IPS-20b (cell line): Measurements from ENCODE around the gene PGLYRP1.

Experiments
- H3K27ac ChIP-seq: one replicate; pipeline ENCODE4 v1.5.1; 2013; ENCODE audit warnings: low read length
- H3K27me3 ChIP-seq: 2 replicates; pipeline ENCODE4 v1.6.1; 2013; ENCODE audit warnings: mild to moderate bottlenecking, low read length, inconsistent platforms; ENCODE audit not compliant: insufficient read depth
- H3K36me3 ChIP-seq: 2 replicates; pipeline ENCODE4 v1.6.1; 2013; ENCODE audit warnings: low read depth, mild to moderate bottlenecking, inconsistent platforms, low read length, moderate library complexity; ENCODE audit not compliant: insufficient read depth
- H3K4me1 ChIP-seq: 2 replicates; pipeline ENCODE4 v1.6.1; 2013; ENCODE audit warnings: mild to moderate bottlenecking, control low read depth, inconsistent platforms, low read length, moderate library complexity; ENCODE audit not compliant: insufficient read depth
- H3K4me3 ChIP-seq: 2 replicates; pipeline ENCODE4 v1.5.1; 2013; ENCODE audit warnings: mild to moderate bottlenecking, low read length, inconsistent platforms
- H3K9ac ChIP-seq: 2 replicates; pipeline ENCODE4 v1.6.1; 2013; ENCODE audit warnings: low read depth, mild to moderate bottlenecking, inconsistent platforms, low read length, moderate library complexity
- H3K9me3 ChIP-seq: 2 replicates; pipeline ENCODE4 v1.6.1; 2013; ENCODE audit warnings: mild to moderate bottlenecking, low read depth, low read length, inconsistent platforms; ENCODE audit not compliant: insufficient read depth

PGLYRP1 gene

DNA sequence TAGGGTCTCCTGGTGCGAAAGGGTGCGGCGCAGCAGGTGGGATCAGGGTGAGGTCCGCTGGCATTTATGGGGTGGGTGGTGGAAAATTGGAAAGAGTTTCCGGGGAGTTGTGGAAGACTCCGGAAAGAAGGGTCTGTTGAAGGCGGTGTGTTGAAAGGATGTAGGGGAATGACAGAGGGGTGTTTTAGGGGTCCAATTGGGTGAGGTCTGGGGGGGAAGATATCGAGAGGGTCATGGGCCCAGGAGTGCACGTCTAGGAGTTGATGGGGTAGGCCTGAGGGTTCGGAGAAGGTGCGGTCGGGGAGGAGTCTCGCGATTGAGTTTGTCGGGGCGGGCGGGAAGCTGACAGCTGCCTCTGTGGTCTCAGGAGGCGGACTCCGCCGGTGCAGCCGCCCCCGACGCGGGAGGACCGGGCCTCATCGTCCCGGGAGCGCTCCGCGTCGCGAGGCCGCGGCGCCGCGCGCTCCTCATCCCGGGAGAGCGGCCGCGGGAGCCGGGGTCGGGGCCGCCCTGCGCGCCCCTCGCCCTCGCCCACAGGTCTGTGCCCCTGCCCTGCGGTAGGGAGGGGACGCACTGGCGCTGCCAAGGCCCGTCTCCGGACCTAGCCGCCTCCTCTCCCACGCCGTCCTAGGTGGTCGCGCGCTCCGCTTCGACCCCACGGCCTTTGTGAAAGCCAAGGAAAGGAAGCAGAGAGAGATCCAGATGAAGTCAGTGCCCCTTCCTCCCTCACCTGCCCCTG lies 7.0 kb downstream of the PGLYRP1 start:
- no peak overlapping the region for H3K9ac ChIP-seq
- no peaks in the 10 kb centered on the region; the same call in 1 of the 2 replicates for H3K4me1 ChIP-seq
- peak overlapping the region; percentile 72 for H3K4me3 ChIP-seq
- H3K36me3 ChIP-seq: no peaks in the 10 kb centered on the region; the same call in 1 of the 2 replicates
- H3K9me3 ChIP-seq: no peaks in the 10 kb centered on the region
- peaks cover 36% of the 10 kb centered on the region for H3K27me3 ChIP-seq
- H3K27ac ChIP-seq: no peak overlapping the region

DNA sequence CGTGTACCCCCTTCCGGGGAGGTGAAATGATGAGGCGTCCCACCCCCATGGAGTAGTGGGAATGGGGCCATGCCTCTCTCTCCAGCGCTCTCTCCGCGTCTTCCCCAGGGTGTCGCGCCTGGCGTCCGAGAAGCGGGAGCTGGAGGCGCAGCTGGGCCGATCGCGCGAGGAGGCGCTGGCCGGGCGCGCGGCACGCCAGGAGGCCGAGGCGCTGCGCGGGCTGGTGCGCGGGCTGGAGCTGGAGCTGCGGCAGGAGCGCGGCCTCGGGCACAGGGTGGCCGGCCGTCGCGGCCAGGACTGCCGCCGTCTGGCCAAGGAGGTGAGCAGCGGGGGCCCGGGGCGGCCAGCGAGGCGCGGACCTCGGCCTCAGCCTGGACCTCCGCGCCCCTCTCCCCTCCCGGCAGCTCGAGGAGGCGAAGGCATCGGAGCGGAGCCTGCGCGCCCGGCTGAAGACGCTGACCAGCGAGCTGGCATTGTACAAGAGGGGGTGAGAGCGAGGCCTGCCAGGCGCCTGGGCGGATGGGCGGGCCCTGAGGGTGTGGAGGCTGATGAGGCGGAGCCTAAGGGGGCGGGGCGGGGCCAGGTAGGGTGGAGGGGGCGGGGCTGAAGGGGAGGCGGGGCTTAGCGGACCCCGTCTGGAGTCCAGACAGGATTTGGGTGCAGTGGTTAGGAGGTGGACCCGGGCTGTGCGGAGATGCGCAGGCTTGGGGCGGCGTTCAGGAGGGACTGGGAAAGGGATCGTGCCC lies 7.7 kb downstream of the PGLYRP1 start:
- Histone ChIP-seq H3K27ac (no peak overlapping the region), H3K9ac (no peak overlapping the region; the same call in 1 of the 2 replicates), H3K4me1 (no peaks in the 10 kb centered on the region; the same call in 1 of the 2 replicates), H3K9me3 (no peaks in the 10 kb centered on the region), H3K4me3 (peak overlapping the region; percentile 72), H3K27me3 (peaks cover 36% of the 10 kb centered on the region), H3K36me3 (peaks cover 3% of the 10 kb centered on the region)

DNA sequence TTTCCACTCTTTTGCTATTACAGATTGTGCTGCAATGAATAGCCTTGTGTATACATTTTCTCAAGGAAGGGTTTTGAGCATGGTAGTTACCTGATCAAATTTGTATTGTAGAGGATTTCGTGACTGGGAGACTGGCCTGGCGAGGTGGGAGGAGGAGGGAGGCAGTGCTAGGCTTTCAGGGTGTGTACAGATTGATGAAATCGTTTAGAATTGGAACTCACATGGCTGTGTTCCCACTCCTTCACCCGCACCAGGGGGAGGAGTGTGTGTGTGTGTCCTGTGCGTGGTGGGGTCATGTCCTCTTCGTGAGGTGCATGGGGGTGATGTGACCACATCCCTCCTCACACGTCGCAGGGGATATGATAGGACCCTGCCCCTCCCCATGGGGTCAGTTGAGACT lies 8.3 kb downstream of the PGLYRP1 start:
- H3K9ac ChIP-seq: no peak overlapping the region; the same call in 1 of the 2 replicates
- no peak overlapping the region for H3K27ac ChIP-seq

DNA sequence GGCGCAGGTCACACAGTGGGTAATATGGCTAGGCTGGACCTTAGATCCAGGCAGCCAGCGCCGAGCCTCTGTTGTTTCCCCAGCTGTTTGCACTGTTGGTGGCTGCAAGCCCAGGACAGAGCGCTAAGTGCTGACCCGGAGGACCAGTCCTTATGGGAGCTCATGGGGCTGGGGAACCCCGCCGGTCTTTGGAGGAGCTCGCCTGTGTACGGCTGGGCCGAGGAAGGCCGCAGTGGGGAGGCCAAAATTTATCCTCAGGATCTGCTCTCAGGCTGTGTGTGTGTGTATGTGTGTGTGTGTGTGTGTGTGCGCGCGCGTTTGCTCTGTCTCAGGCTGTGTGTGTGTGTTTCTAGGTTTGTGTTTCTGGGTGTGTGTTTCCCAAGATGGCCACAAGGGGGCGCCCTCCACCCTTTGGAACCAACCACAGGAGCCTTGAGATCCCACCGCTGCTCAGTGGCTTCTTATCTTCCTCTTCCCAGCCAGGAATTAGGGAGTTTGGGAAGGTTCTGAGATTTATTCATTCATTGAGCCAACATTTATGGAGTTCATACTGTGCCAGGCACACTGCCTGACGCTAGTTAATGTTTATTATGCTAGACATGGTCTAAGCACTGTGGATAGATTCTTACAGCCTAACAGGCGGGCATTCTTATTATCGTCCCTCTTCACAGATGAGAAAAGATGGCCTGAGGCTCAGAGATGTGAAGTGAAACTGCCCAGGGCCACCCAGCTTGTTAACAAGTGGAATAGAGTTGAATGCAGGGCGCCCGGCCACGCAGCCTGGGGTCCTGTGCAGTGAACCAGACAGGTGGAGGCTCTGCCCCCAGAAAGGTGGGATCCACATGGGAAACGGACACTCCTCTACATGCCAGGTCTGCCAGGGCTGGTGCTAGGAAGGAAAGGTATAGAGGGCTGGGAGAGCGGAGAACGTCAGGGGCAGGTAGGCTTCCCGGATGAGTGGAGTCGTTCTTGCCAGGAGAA lies 13.0 kb downstream of the PGLYRP1 start:
- H3K4me1 ChIP-seq: no peaks in the 10 kb centered on the region
- peaks cover 17% of the 10 kb centered on the region for H3K27me3 ChIP-seq
- peaks cover 13% of the 10 kb centered on the region for H3K36me3 ChIP-seq
- H3K9ac ChIP-seq: no peak overlapping the region
- no peaks in the 10 kb centered on the region for H3K9me3 ChIP-seq
- no peak overlapping the region for H3K27ac ChIP-seq
- H3K4me3 ChIP-seq: peak overlapping the region; percentile 13; the same call in 1 of the 2 replicates

More for the DNA sequence above, 8.3 kb downstream of the PGLYRP1 start:
- H3K36me3 ChIP-seq: peaks cover 3% of the 10 kb centered on the region
- no peaks in the 10 kb centered on the region for H3K9me3 ChIP-seq
- H3K4me3 ChIP-seq: peak overlapping the region; percentile 70
- H3K4me1 ChIP-seq: no peaks in the 10 kb centered on the region; the same call in 1 of the 2 replicates
- peaks cover 36% of the 10 kb centered on the region for H3K27me3 ChIP-seq

DNA sequence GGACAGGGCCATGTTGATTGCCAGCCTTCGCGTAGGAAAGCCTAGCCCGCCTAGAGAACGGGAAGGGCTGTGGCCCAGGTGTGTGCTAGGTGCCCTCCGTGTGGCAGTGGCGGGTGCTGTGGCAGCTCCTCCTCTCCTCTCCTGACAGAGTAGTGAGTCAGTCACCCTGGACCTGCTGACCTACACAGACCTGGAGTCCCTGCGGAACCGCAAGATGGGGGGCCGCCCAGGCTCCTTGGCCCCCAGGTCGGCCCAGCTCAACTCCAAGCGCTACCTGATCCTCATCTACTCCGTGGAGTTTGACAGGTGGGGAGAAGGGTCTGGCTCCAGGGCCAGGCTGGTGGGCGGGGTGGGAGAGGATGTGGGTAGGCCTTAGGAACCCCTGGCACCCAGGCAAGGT lies 16.4 kb downstream of the PGLYRP1 start:
- no peaks in the 10 kb centered on the region for H3K4me1 ChIP-seq
- no peaks in the 10 kb centered on the region for H3K27me3 ChIP-seq
- no peaks in the 10 kb centered on the region for H3K9me3 ChIP-seq
- peaks cover 13% of the 10 kb centered on the region for H3K36me3 ChIP-seq
- H3K9ac ChIP-seq: no peak overlapping the region
- no peak overlapping the region for H3K4me3 ChIP-seq
- H3K27ac ChIP-seq: no peak overlapping the region

DNA sequence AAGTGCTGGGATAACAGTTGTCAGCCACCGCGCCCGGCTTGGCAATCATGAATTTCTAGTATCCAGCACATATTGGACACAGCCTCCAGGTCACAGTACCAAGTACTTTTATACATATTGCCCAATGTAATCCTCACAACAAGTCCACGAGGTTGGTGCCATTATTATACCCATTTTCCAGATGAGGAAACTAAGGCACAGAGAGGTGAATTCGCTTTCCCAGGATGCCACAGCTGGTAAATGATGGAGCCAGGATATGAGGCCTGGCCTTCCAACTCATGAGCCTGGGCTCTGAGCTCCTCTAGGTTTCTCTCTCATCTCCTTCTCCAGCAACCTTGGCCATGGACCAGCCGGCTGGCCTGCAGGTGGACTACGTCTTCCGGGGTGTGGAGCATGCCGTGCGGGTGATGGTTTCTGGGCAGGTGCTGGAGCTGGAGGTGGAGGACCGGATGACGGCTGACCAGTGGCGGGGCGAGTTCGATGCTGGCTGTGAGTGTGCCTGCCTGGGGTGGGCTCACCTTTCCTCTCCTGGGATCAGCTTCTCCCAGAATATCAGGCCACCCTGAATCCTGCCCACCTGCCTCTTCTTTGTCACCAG lies 20.1 kb downstream of the PGLYRP1 start:
- Histone ChIP-seq H3K4me1 (no peaks in the 10 kb centered on the region), H3K36me3 (peaks cover 7% of the 10 kb centered on the region; the same call in 1 of the 2 replicates), H3K27ac (no peak overlapping the region), H3K9me3 (no peaks in the 10 kb centered on the region), H3K9ac (no peak overlapping the region), H3K4me3 (no peak overlapping the region), H3K27me3 (peaks cover 6% of the 10 kb centered on the region; the same call in 1 of the 2 replicates)

DNA sequence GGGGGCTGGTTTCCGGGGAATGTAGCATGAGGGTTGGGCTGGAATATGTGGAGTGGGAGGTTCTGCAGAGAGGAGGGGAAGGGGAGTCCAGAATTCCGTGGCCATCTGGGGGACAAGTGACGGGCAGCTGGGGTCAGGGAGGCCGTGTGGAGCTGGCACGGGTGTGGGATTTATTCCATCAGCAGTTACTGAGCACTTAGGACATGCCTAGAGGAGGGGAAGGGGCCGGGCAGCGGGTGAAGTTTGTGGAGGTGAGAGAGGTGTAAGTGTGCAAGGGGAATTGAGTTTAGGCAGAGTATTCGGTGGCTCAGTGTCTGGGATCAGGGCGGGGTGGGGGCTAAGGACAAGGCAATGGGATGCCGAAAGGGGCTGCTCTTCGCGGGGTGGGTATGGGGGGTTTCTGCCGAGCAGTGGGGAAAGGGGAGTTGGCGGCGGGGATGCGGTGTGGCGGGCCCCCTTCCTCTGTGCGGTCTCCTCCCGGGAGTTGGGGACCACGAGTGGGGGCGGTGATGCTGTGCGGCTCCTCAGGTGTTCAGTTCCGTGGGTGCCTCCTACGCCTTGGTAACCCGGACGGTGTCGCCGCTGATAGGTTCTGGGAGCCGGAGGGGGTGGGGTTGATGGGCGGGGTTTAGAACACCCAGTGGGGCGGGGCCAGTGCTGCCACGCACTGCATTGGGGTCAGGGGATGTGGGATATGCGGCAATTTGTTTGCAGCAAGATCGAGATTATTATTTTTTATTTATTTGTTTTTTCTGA lies 22.2 kb downstream of the PGLYRP1 start:
- Histone ChIP-seq H3K27ac (no peak overlapping the region), H3K27me3 (peaks cover 6% of the 10 kb centered on the region; the same call in 1 of the 2 replicates), H3K4me1 (no peaks in the 10 kb centered on the region), H3K9ac (peak overlapping the region; percentile 36; the same call in 1 of the 2 replicates), H3K4me3 (peak overlapping the region; percentile 77), H3K36me3 (0 out of 2 replicates have a peak, but pooled peaks cover 2% of the 10 kb centered on the region), H3K9me3 (no peaks in the 10 kb centered on the region)

DNA sequence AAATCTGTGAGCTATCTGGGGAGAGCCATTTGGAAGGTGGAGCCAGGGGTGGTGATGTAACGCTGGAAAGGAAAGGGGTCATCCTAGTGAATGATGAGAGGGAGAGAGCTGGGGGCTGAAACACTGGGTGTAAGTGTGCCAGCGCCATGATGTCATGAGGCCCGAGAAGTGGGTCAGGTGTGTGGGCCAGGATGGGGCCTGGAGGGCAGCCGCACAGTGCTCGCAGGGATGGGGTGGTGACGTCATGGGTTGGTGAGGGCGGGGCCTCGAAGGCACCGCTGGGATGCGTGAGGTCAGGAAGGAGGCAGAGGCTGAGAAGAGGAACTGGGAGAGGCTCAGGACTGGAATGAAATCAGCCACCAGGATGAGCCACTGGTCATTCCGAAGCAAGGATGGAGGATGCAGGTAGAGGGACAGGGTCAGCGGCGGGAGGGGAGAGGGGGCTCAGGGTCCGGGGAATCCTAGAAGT lies 23.2 kb downstream of the PGLYRP1 start:
- Histone ChIP-seq H3K27ac (no peak overlapping the region), H3K9ac (peak overlapping the region; percentile 36; the same call in 1 of the 2 replicates), H3K9me3 (no peaks in the 10 kb centered on the region), H3K4me1 (no peaks in the 10 kb centered on the region), H3K4me3 (peak overlapping the region; percentile 77; the same call in 1 of the 2 replicates), H3K36me3 (no peaks in the 10 kb centered on the region), H3K27me3 (peaks cover 6% of the 10 kb centered on the region; the same call in 1 of the 2 replicates)

DNA sequence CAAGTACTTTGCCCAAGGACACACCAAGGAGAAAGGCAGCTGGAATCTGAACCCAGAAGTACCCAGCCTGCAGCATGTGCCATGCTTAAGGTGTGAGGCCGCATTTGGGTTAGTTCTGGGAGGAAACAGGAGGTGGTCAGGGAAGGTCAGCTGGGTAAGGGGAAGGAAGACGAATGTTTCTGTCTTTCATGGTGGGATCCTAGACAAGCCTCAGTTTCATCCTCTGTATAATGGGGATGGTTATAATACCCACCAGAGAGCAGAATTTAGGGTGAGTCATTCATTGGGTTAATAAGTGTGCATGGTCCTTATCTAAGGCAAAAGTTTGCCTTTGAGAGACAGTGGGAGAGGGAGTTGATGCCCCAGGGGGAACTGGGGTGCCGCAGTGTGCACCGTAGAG lies 24.0 kb downstream of the PGLYRP1 start:
- Histone ChIP-seq H3K27me3 (peaks cover 6% of the 10 kb centered on the region; the same call in 1 of the 2 replicates), H3K4me3 (no peak overlapping the region), H3K9ac (no peak overlapping the region), H3K9me3 (no peaks in the 10 kb centered on the region), H3K36me3 (no peaks in the 10 kb centered on the region), H3K4me1 (no peaks in the 10 kb centered on the region), H3K27ac (no peak overlapping the region)

DNA sequence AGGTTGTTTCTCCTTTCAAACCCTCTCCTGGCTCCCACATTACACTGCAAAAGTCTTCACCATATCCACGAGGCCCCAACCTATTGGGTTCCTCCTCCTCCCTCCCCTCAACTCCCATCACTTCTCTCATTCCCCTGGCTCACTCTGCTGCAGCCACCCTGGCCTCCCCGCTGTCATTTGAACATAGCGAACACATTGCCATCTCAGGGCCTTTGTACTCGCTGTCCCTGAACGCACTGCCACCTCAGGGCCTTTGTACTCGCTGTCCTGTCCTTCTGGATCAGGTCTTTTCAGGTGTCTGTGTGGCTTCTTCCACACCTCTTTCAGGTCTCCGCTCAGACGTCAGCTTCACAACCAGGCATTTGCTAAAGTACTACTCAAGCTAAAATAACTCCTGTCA lies 25.9 kb downstream of the PGLYRP1 start:
- Histone ChIP-seq H3K9ac (no peak overlapping the region), H3K27me3 (peaks cover 6% of the 10 kb centered on the region; the same call in 1 of the 2 replicates), H3K4me1 (no peaks in the 10 kb centered on the region), H3K9me3 (no peaks in the 10 kb centered on the region), H3K4me3 (no peak overlapping the region), H3K36me3 (no peaks in the 10 kb centered on the region), H3K27ac (no peak overlapping the region)
